Measurements from ENCODE around the gene MTREX.

Gene MTREX

DNA sequence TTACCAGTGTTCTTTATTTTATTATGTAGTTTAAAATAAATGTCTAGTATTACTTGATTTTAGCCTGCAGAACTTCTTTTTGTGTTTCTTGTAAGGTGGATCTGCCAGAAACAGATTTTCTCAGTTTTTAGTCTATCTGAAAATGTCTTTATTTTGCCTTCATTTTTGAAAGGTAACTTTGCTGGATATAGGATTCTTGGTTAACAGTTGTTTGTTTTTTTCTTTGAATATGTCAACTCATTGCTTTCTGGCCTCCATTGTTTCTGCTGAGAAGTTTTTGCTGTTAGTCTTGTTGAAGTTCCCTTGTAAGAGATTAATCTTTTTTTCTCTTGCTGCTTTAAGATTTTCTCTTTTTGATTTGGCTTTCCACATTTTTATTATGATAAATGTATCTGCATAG, 75.5 kb downstream of the MTREX start:
- DNase-seq, result no peak

DNA sequence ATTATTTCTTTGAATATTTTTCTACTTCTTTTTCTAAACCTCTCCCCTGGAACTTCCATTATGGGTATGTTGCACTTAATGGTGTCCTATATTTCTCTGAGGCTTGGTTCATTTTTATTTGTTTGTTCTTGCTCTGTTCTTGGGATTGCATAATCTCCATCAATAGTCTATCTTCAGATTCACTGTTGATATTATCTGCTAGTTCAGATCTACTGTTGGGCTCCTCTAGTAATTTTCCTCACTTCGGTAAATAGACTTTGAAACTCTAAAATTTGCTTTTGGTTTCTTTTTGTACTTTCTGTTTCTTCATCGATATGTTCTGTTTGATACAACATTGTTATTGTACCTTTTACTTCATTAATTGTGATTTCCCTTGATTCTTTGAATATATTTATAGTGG, 76.3 kb downstream of the MTREX start:
- DNase-seq, result no peak

DNA sequence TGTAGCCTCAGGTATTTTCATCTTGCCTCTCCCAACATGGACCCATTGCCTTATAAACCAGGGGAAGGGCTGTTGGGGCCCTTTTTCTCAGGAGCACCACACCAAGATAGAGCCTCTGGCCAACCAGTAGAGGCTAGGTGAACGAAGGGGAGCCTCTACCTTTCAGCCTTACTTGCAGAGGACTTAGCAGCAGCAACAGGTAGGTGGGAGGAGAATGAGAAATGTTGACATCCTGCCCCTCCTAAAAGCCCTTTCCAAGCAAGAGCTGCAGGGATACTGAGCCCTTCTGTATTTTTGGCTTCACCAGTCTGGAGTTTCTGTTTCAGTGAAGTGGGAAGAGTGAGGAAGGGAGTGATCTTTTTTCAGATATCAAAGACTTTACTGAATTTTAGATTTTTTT, 77.4 kb downstream of the MTREX start:
- no peak for DNase-seq

DNA sequence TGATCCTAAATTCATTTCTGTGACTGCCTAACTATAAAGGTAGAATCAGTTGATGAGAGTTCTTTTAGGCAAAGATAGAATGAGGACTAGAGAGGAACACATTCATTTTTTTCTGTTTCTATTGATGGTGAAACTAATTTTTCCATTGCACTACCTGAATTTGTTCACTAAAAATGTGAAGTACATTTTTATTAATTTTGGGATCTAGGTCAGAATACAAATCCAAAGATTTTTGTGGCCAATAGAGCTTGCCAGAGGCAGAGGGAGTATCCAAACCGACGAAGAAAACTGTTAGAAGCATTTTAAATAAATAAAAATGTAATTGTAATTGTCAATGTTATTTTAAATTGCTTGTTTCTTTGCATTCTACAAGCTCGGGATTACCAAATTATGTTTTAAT, 78.1 kb downstream of the MTREX start:
- DNase-seq, result no peak

DNA sequence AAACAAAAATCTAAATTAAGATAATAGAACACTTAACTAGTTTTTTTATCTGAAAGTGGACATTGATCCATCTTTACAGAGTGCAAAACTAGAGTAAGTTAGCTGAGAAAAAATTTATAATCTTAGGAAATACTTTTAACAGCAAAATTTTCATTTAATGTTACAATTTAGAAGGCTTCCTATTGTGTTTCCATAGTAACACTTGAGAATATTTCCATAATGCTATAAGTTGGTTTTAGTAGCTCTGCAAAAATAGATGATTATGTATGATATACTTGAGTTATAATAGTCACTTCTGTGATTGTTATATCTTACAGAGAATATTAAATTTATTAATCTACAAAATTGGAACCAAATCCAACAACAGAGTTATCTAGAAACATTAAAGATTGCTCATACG, 78.6 kb downstream of the MTREX start:
- no peak for DNase-seq

DNA sequence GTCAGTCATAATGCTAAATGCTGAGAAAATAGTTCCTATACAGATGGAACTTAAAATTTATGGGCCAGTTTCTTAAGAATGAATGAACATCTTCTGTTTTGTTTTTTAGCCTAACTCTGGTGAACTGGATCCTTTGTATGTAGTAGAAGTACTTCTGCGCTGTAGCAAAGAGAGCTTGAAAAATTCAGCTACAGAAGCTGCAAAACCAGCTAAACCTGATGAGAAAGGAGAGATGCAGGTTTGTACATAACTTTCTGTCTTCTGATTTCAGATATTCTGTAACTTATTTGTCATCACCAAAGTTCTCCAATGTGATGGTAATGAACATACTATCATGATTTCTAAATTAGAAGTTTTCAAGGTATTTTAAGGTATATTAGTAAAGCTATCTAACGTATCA, 80.1 kb downstream of the MTREX start:
- DNase-seq, result no peak

DNA sequence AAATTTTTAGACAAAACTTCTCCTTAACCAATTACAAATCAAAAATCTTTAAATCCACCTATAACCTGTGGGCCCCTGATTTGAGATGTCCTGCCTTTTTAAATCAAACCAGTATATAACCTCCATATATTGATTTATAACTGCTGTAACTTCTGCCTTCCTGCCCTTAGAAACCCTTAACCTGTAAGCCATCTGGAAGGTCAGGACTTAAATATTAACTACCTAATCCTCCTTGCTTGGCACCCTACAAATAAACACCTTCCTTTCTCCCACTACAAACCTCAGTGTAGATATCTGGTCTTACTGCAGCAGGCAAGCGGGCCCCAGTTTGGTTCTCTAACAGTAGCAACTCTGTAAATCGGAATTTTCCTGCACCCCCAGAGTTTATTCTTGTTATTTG, 83.9 kb downstream of the MTREX start:
- DNase-seq, result no peak

DNA sequence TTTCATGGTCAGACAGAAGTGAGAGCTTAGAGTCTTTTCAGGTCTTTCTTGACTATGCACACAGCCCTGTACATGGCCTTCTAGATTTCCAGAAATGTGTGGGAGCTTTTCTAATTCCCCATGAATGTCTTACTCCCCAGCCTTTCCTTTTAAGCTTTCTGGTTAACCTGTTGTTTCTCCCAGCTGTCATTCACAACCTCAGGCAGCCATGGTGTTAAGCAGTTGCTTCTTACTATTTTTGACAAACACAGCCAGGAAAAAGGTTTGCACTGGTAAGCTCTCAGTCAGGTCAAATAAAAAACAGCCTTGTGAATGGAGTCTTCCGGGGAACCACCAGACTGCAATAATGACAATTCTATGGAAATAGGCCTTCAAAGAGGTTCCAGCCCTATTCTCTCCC, 84.9 kb downstream of the MTREX start:
- no peak for DNase-seq

DNA sequence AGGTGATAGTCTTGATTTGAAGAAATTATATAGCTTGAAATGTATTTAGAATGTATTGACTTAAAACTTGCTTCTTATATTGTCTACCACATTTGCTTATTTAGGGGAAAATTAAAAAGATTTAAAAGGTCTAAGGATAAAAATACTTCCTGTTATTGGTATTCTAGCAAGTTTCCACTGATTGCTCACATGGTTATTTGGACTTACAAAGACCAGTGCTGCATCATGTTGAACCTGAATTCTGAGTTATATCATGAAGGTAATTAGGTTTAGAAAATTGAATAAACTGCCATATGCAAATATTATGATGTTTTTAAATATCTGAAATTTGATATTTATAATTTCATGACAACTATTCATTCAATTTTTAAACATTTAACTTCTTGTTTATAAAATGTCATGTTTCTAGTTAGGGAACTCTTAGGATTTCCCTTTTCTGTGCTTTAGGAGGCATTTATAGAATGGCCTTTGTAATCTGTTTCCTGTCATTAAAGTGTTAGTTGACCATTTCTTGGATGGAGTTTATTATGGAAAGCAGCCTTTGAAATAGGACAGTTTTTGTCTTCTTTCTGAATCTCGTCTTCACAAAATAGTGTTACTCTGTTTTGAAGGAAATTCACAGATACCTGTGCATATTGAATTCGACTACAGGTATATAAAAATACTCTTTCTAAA, 85.8 kb downstream of the MTREX start:
- no peak for DNase-seq

DNA sequence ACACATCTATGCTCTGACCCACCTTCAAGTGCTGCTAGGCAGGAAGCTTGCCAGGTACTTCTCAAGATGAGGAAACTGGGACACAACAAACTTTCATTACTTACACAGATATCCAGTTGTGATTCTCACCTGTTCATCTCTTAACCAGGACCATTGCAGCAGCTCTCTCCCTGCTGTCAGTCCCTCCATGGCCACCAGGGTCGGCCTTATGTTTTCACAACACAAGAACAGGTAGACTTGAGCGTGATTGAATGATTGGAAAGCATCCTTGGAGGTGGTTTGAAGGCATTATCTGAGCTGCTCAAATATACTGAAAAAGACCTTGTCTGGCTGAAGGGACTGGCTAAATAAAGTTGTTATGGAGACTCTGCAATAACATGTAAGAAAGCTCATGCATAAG, 94.4 kb downstream of the MTREX start:
- DNase-seq, result no peak

DNA sequence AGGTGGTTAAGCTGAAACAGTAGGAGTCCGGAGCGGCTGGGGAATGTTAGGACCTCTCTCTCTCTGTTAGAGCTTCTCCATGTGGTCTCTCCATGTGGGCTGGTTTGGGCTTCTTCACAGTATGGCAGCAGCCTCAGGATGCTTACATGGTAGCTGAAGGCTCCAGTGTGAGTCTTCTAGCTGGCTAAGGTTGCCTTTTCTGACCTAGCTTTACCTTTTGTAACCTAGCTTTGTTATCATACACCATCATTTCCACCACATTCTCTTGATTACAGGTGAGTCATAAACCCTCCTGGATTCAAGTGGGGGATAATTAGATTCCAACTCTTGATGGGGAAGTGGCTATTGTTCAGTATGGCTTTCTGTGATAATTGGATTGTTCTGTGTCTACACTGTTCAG, 98.5 kb downstream of the MTREX start:
- no peak for DNase-seq

DNA sequence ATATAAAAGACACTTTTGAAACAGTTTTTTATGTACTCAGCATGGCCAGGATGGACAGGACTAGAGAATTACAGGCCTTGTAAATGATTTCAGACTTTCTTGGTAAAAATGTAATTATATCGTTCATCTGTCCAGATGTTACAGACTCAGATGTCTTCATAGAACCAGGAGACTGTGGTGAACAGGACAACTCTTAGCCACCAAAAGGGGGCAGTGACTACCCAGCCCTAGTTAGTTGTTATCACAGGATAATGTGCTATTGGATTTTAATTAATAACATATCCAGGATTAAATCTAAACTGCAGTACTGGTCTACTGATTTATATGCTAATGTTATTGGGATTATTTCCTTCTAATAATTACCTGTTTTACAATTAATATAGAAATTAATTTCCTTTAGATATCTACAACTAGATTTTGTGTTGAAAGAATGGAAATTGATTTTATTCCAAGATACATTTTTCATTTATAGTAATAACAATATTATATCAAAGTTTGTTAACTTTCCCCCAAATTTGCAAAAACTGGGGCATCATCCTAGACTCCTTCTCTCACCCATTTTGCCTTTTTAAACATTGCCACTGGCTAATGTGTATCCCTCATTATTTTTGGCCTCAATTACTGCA, 99.4 kb downstream of the MTREX start:
- DNase-seq, result peak in 17 of 56 donors; percentile 2 to 59 (median 14)

DNA sequence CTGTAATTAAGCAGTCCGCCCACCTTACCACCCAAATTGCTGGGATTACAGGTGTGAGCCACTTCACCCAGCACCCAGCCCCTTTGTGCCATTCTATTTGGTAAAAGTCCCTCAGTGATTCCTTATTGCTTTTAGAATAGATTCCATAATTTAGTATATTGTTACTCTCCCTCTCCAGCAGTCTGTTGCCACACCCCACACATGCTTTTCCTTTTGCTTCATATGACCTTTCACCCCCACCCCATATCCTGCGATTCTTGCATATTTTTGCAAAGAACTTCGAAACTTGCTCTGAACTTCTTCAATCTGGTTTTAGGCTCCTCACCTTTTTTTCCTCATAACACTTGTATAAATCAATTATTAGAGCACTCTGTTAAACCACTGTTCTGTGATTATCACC, 100.2 kb downstream of the MTREX start:
- no peak for DNase-seq

DNA sequence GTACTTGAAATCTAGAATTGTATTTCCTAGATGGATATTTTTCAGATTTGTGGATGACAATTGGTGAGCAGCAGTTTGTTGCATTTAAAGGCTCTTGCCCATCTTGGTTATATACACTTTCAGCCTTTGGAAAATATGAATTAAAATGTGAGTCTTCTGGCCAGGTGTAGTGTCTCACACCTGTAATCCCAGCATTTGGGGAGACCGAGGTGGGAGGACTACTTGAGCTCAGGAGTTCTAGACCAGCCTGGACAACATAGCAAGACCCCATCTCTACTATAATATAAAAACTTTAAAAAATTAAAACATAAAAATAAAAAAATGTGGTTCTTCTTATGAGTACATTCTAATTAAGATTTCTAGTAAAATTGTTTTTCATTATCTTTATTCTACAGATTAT, 102.0 kb downstream of the MTREX start:
- DNase-seq, result no peak

DNA sequence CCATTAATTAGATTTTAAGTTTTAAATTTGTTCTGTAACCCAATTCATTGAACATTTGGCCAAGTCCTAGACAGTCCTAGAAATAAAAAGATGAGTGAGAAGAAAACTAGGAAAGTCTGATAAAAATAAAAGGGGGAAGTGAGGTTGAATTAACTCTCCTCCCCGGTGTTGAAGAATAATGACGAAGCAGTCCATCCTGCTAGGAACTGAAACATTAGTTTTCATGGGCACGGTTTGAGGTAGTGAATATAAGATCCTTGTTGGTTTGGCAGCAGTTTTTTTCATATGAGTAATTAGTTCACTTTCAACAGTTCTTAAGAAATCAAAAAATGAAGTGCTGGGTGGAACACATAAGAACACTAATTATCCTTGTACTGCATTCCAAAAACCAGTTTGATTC, 103.1 kb downstream of the MTREX start:
- DNase-seq, result no peak

DNA sequence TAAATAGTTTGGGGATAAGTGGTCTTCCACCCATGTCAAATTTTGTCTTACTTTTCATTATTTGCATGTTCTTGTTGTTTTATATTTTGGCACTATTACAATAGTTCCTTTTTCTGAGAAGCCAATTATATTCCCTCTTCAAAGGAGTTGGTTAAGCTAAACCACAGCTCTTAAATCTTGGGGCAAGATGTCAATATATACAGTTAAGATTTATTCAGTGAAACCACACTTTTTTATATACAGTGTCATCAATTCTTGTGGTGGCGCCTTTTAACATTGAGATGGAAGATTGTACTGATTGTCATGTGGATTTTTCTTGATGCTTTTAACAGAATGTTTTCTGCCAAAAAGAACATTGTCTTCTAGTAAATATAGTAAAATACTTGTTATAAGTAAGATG, 104.1 kb downstream of the MTREX start:
- no peak for DNase-seq

DNA sequence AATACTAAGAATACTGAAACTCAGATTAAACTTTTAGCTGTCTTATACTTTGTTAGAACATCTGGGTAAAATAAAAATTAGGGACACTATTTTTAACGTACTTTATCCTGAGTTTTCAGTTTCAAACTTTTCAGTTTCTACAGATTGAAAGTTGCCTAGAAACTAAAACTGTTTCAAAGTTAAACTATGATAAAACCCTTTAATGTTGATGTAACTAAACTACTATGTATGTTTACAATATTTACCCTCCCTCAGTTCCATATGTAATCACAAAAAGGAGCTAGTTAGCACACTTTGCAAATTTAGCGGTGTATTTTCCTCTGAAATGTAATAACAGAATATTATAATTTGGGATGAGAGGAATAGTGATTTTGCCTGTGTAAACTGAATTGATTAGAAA, 105.9 kb downstream of the MTREX start:
- no peak for DNase-seq

DNA sequence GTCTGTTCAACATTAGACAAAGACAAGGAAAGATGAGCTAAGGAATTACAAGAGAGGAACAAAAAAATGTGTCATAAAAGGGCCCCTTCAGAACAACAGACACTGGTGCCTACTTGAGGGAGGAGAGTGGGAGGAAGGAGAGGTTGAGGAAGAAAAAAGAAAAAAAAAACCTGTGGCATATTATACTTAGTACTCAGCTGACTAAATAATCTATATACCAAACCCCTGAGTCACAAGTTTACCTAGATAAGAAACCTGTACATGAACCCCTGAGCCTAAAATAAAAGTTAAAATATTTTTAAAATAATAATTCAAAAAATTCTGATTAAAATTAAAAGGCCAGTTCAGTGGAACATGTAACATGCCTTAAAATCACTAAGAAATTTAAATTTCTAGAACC, 107.3 kb downstream of the MTREX start:
- DNase-seq, result no peak

DNA sequence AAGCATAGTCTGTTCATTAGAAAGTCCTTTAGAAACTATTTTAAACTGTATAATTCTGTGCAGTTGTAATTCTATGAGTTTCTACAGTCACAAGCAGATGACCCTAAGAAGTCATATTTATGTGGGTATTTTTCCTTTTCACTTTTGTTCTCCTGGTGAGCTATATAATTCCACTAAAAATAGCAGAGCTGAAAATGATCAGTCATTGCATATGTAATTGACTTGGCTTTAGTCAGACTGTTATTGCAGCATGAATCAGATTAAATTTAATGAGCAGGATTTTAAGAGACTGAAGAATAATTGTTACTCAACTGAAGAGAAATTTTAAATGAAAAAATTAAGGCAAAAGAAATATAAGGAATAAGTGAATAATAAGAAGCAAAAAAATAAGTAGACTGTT, 108.5 kb downstream of the MTREX start:
- DNase-seq, result no peak

DNA sequence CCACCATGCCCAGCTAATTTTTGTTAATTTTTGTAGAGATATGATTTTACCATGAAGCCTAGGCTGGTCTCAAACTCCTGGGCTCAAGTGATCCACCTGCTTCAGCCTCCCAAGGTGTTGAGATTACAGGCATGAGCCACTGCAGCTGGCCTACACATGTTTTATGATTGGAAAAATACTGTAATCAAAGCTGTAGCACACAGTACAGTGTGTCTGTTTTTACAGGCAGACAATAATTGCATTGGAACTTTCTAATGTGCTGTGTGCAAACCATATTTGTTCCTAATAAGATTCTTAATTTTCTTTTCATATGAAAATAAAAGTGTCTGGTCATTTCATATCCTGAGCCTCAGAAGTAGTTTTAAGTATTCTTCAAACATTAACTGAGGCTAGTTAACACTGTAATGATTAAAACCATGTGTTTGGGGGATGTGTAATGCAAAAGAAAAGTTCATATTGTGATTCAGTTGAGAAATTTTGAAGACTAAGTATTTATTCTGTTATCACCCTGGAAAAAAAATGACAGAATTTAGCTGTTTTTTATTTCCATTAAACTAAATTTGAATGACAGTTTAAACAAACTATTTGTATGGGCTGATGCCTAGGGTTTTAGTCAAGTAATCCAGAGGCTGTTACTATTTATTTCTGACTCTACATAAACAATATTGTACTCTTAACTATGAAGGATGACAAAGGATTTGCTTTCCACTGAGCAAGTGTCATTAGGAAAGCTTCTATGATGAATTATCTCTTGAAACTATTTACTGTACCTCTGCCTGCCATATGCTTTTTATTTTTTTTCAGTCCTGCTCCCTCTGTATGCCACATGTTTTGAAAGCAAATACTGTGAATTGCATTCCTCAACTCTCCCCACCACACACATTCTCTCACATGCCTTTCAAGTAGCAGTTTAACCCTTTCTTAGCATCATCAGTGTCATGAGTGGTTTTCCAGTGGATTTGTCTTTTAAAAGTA, 111.5 kb downstream of the MTREX start:
- no peak for DNase-seq

DNA sequence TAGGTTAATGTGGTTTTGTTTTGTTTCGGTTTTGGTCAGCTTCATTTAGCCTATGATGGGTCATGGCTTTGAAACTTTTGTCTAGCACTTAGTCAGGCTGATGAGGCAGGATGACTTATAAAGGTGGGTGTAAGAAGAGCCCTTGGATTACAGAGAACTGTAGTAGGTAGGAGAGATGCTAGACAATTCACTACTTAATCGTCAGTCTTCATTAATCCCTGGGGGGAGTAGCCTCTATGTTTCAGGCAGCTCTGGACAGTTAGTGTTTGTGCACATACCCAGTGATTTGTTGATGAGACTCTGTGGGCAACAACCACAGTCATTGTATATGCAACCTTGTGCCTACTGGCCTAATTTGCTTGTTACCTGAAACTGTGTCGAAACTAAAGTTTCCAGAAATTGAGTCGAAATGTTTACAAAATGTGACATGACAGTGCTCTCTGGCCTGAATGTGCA, 113.3 kb downstream of the MTREX start:
- no peak for DNase-seq

DNA sequence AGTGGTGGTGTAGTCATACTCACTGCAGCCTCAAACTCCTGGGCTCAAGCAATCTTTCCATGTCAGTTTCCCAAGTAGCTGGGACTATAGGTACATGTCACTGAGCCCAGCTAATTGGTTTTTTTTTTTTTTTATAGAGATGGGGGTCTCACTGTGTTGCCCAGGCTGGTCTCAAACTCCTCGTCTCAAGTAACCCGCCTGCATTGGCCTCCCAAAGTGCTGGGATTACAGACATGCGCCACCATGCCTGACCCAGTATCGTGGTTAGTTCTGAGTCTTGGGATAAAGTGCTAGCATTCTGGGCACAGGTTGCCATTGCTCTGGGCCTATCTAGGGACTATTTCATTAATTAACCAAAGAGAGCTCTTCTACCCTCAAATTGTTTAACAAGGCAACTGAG, 118.7 kb downstream of the MTREX start:
- DNase-seq, result no peak
